ENCODE results near the gene SPOUT1.
"Not testable (repeated sequence)": the region's sequence is repeated elsewhere in the genome, so short reads cannot be mapped to it uniquely, and the experiment has no call there.

The SPOUT1 gene

GRCh38 chr9:128851779-128852600 is 22.4 kb upstream of the SPOUT1 start:
- not testable (repeated sequence) for H3K4me3 ChIP-seq (ENCODE audit: low read depth, low read length); H3K36me3 ChIP-seq (ENCODE audit: control insufficient read depth, insufficient read depth, low read length); H3K27me3 ChIP-seq (ENCODE audit: control insufficient read depth, insufficient read depth, low read length); H3K9me3 ChIP-seq (ENCODE audit: control insufficient read depth, insufficient read depth, low read length); H3K4me1 ChIP-seq (ENCODE audit: control insufficient read depth, insufficient read depth, low read length); H3K9ac ChIP-seq (ENCODE audit: low read depth, low read length)

DNA sequence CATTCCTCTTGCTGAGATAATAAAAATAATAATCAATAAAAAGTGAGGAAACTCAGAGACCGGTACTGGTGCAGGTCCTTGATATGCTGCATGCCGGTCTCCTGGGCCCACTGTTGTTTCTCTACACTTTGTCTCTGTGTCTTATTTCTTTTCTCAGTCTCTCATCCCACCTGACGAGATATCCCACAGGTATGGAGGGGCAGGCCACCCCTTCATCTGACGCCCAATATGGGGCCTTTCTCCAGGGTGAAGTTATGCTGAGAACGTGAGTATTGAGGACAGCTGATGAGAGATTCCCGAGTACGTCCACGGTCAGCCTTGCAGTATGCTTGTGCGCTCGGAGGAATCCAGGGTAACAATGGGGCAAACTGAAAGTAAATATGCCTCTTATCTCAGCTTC is 21.4 kb upstream of the SPOUT1 start:
- H3K9me3 ChIP-seq (ENCODE audit: control insufficient read depth, insufficient read depth, low read length); H3K4me3 ChIP-seq (ENCODE audit: low read depth, low read length); H3K4me1 ChIP-seq (ENCODE audit: control insufficient read depth, insufficient read depth, low read length); H3K27me3 ChIP-seq (ENCODE audit: control insufficient read depth, insufficient read depth, low read length); H3K36me3 ChIP-seq (ENCODE audit: control insufficient read depth, insufficient read depth, low read length); H3K9ac ChIP-seq (ENCODE audit: low read depth, low read length): not testable (repeated sequence)

DNA sequence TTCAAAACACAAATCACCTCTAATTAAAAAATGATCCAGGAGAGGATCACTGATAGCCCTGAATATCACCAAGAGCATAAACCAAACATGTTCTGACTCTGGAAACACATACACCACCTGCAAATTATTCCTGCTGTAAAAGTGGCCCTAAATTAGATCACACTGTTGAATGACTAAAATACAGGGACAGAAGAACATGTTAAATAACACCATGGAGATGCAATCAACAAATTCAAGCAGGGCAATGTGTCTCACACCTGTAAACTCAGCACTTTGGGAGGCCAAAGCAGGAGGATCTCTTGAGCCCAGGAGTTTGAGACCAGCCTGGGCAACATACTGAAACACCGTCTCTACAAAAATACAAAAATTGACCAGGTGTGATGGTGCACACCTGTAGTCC is 18.2 kb upstream of the SPOUT1 start:
- Histone ChIP-seq H3K9me3 (ENCODE audit: control insufficient read depth, insufficient read depth, low read length) (no peaks in the 10 kb centered on the region), H3K27me3 (ENCODE audit: control insufficient read depth, insufficient read depth, low read length) (no peaks in the 10 kb centered on the region), H3K36me3 (ENCODE audit: control insufficient read depth, insufficient read depth, low read length) (peaks cover 14% of the 10 kb centered on the region), H3K4me1 (ENCODE audit: control insufficient read depth, insufficient read depth, low read length) (no peaks in the 10 kb centered on the region), H3K9ac (ENCODE audit: low read depth, low read length) (no peak overlapping the region), H3K4me3 (ENCODE audit: low read depth, low read length) (no peak overlapping the region)

DNA sequence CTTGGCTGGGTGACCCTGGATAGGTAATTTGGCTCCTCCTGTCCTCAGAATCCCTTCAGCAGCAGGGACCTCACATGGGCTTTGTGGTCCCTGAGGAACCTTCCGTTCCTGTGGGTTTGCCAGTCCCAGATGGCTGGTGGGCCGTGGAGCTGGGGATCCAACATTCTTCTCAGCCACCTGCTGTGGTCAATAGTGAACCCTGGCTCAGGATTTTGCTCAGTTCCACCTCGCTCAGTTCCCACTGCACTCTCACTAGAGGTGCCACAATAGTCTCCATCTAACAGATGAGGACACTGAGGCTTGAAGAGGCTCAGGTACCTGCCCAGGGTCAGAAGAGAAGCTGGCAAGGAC is 17.1 kb upstream of the SPOUT1 start:
- no peaks in the 10 kb centered on the region for H3K4me1 ChIP-seq (ENCODE audit: control insufficient read depth, insufficient read depth, low read length)
- no peaks in the 10 kb centered on the region for H3K9me3 ChIP-seq (ENCODE audit: control insufficient read depth, insufficient read depth, low read length)
- H3K4me3 ChIP-seq (ENCODE audit: low read depth, low read length) = no peak overlapping the region
- peaks cover 17% of the 10 kb centered on the region for H3K36me3 ChIP-seq (ENCODE audit: control insufficient read depth, insufficient read depth, low read length)
- H3K27me3 ChIP-seq (ENCODE audit: control insufficient read depth, insufficient read depth, low read length) = no peaks in the 10 kb centered on the region
- no peak overlapping the region for H3K9ac ChIP-seq (ENCODE audit: low read depth, low read length)

- H3K27me3 ChIP-seq (ENCODE audit: control insufficient read depth, insufficient read depth, low read length) = no peaks in the 10 kb centered on the region
- no peak overlapping the region for H3K9ac ChIP-seq (ENCODE audit: low read depth, low read length)
- no peaks in the 10 kb centered on the region for H3K4me1 ChIP-seq (ENCODE audit: control insufficient read depth, insufficient read depth, low read length)
- H3K36me3 ChIP-seq (ENCODE audit: control insufficient read depth, insufficient read depth, low read length) = peaks cover 17% of the 10 kb centered on the region
- no peaks in the 10 kb centered on the region for H3K9me3 ChIP-seq (ENCODE audit: control insufficient read depth, insufficient read depth, low read length)
- H3K4me3 ChIP-seq (ENCODE audit: low read depth, low read length) = no peak overlapping the region
Observed at GRCh38 chr9:128845186-128845931, 15.8 kb upstream of the SPOUT1 start.

GRCh38 chr9:128843171-128843570 is 13.6 kb upstream of the SPOUT1 start:
- H3K9me3 ChIP-seq (ENCODE audit: control insufficient read depth, insufficient read depth, low read length); H3K27me3 ChIP-seq (ENCODE audit: control insufficient read depth, insufficient read depth, low read length); H3K4me1 ChIP-seq (ENCODE audit: control insufficient read depth, insufficient read depth, low read length); H3K4me3 ChIP-seq (ENCODE audit: low read depth, low read length); H3K9ac ChIP-seq (ENCODE audit: low read depth, low read length): not testable (repeated sequence)
- H3K36me3 ChIP-seq (ENCODE audit: control insufficient read depth, insufficient read depth, low read length) = peaks cover 17% of the 10 kb centered on the region

- Histone ChIP-seq H3K9ac (ENCODE audit: low read depth, low read length) (no peak overlapping the region), H3K36me3 (ENCODE audit: control insufficient read depth, insufficient read depth, low read length) (peaks cover 17% of the 10 kb centered on the region), H3K4me1 (ENCODE audit: control insufficient read depth, insufficient read depth, low read length) (no peaks in the 10 kb centered on the region), H3K4me3 (ENCODE audit: low read depth, low read length) (no peak overlapping the region), H3K27me3 (ENCODE audit: control insufficient read depth, insufficient read depth, low read length) (no peaks in the 10 kb centered on the region), H3K9me3 (ENCODE audit: control insufficient read depth, insufficient read depth, low read length) (no peaks in the 10 kb centered on the region)
Observed at GRCh38 chr9:128841694-128842492, 12.3 kb upstream of the SPOUT1 start.

DNA sequence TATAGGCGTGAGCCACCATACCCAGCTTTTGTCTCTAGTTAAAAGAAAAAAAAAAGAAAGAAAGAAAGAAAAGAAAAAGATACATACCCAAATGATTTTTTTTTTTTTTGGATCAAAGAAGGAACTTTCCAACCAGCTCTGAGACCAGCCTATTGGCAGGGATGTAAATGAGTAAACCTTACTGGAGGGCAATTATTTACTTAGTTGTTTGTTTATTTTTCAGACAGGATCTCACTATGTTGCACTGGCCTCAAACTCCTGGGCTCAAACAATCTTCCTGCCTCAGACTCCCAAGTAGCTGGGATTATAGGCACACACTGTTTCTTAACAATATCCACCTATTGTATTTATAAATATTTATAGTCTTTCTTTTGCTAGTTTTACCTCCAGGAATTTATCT is 10.9 kb upstream of the SPOUT1 start:
- no peaks in the 10 kb centered on the region for H3K27me3 ChIP-seq (ENCODE audit: control insufficient read depth, insufficient read depth, low read length)
- no peaks in the 10 kb centered on the region for H3K9me3 ChIP-seq (ENCODE audit: control insufficient read depth, insufficient read depth, low read length)
- no peak overlapping the region for H3K4me3 ChIP-seq (ENCODE audit: low read depth, low read length)
- H3K4me1 ChIP-seq (ENCODE audit: control insufficient read depth, insufficient read depth, low read length) = no peaks in the 10 kb centered on the region
- peaks cover 25% of the 10 kb centered on the region for H3K36me3 ChIP-seq (ENCODE audit: control insufficient read depth, insufficient read depth, low read length)
- no peak overlapping the region for H3K9ac ChIP-seq (ENCODE audit: low read depth, low read length)

- no peaks in the 10 kb centered on the region for H3K9me3 ChIP-seq (ENCODE audit: control insufficient read depth, insufficient read depth, low read length)
- H3K4me3 ChIP-seq (ENCODE audit: low read depth, low read length) = no peak overlapping the region
- H3K9ac ChIP-seq (ENCODE audit: low read depth, low read length) = no peak overlapping the region
- no peaks in the 10 kb centered on the region for H3K27me3 ChIP-seq (ENCODE audit: control insufficient read depth, insufficient read depth, low read length)
- no peaks in the 10 kb centered on the region for H3K4me1 ChIP-seq (ENCODE audit: control insufficient read depth, insufficient read depth, low read length)
- peaks cover 23% of the 10 kb centered on the region for H3K36me3 ChIP-seq (ENCODE audit: control insufficient read depth, insufficient read depth, low read length)
Observed at GRCh38 chr9:128838338-128838737, 8.7 kb upstream of the SPOUT1 start.

- H3K36me3 ChIP-seq (ENCODE audit: control insufficient read depth, insufficient read depth, low read length) = peaks cover 20% of the 10 kb centered on the region
- no peaks in the 10 kb centered on the region for H3K27me3 ChIP-seq (ENCODE audit: control insufficient read depth, insufficient read depth, low read length)
- H3K4me3 ChIP-seq (ENCODE audit: low read depth, low read length) = no peak overlapping the region
- no peaks in the 10 kb centered on the region for H3K9me3 ChIP-seq (ENCODE audit: control insufficient read depth, insufficient read depth, low read length)
- H3K9ac ChIP-seq (ENCODE audit: low read depth, low read length) = no peak overlapping the region
- no peaks in the 10 kb centered on the region for H3K4me1 ChIP-seq (ENCODE audit: control insufficient read depth, insufficient read depth, low read length)
Observed at GRCh38 chr9:128836509-128837145, 7.0 kb upstream of the SPOUT1 start.
